ENCODE measurements around the gene RAB40C. TPM values are rescaled to one million over a fixed set of nuclear protein-coding genes. Genes with fewer than 3 reads are reported as not detected.
A peak's percentile ranks its signal among the peaks of the same experiment; 100 is the strongest.

RAB40C gene
- total and polyA plus RNA-seq, 10 of the 15 experiments (the other 5 are each of a cell fraction or from before 2014, with no cell fraction given) = 0.06 to 12.8 (median 4.6) TPM

DNA sequence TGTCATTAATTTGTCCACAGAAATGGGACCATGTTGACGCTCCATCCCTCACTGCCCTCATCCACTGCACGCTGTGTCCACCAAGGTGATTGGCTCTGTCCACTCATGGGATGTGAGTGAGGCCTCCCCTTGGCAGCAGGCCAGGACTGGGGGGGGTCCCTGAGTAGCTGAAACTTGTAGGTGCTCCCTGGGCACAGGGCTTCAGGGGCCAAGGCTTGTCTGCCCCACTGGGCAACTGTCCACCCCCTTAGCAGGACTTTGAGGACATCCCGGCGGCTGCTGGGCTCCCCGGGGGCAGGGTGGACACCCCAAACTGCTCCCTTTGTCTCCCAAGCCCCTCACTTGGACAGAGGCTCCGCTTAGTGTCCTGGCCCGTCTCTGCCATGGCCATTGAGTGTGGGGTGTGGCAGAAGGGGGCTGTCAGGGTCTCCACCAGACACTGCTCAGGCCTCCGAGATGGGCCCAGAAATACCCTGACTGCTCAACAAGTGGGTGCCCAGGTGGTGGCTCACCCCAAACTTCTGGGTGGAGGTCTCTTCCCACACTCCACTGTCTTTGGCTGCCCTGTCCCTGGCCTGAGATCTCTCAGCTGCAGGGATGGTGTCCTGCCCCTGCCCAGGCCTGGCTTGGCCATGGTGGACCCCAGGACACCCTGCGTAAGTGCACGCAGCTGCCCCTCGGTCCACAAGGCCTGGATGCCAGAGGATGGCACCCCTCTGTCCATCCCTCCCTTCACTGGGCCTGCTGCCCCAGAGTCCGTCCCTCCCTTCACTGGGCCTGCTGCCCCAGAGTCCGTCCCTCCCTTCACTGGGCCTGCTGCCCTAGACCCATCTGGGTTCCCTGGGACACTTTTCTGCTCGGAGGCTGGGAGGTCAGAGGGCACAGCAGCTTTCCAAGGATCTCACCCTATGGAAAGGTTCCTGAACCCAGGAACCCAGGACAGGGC lies 2.9 kb upstream of the RAB40C start:
- Histone ChIP-seq H3K4me2 (ENCODE audit: control insufficient read depth, insufficient read depth) (peak overlapping the region; percentile 70), H3K27ac (ENCODE audit: control insufficient read depth, insufficient read depth) (no peak overlapping the region), H3K79me2 (ENCODE audit: control insufficient read depth, insufficient read depth, low read length) (peaks cover 28% of the 10 kb centered on the region), H3K4me3 (peak overlapping the region; percentile 94; the same call in 1 of the 2 replicates), H3K36me3 (ENCODE audit: control insufficient read depth in 2 of 2, insufficient read depth in 2 of 2, low read length in 1 of 2) (no peaks in the 10 kb centered on the region), H3K27me3 (replicated peaks in 1 of 2; ENCODE audit: control insufficient read depth in 2 of 2, insufficient read depth in 2 of 2, low read length in 1 of 2) (no peaks in the 10 kb centered on the region), H4K20me1 (ENCODE audit: control insufficient read depth, insufficient read depth) (no peaks in the 10 kb centered on the region), H3K4me1 (ENCODE audit: control insufficient read depth, insufficient read depth, low read length) (peaks cover 15% of the 10 kb centered on the region), H3K9me3 (replicated peaks; ENCODE audit: control insufficient read depth, insufficient read depth, low read length) (no peaks in the 10 kb centered on the region), H2AFZ (ENCODE audit: control insufficient read depth, low read depth, low read length) (no peak overlapping the region), H3K9ac (ENCODE audit: control insufficient read depth, insufficient read depth, low read length) (peak overlapping the region; percentile 46; the same call in 1 of the 2 replicates)
- TF ChIP-seq BCL11A (IDR thresholded peaks at IDR 0.05; ENCODE audit: low read depth, low read length) (no peak), POLR2A (IDR thresholded peaks at IDR 0.05; ENCODE audit: low read depth, low read length) (peak; percentile 59), POLR2AphosphoS5 (IDR thresholded peaks at IDR 0.05; ENCODE audit: low read length) (peak; percentile 49; the same call in 1 of the 2 replicates)
- no TSS peak for BruUV-seq (replicated peaks)
- ChIA-PET CTCF (interaction anchor here (1.8 kb wide), 1 partner anchor 8 kb away, joined by 5 read pairs; no protein-coding TSS in a partner anchor), RAD21 (ENCODE audit: unreplicated experiment) (interaction anchor here (0.8 kb wide), 1 partner anchor 22 kb away, joined by 3 read pairs; no protein-coding TSS in a partner anchor), SMC1A (ENCODE audit: uncharacterized antibody, unreplicated experiment) (no interaction called here), POLR2A (interaction anchor here (0.6 to 2.5 kb wide), 3 partner anchors 16 to 220 kb away, joined by 5 to 7 read pairs (median 6); partner anchors contain the start of gene NHLRC4)
- in situ Hi-C loops (cut with MboI) = no loop called here
- ATAC-seq = no peak
- no peak for DNase-seq (ENCODE audit: low read depth, low spot score)
- intact Hi-C loops (cut with micrococcal nuclease; ENCODE audit: unreplicated experiment) = no loop called here
- FAIRE-seq = no peak
- 94% methylated on average over 14 of the region's 14 CpGs for WGBS (ENCODE audit: insufficient coverage, insufficient replicate concordance, low lambda C conversion rate, missing lambda C conversion rate)

DNA sequence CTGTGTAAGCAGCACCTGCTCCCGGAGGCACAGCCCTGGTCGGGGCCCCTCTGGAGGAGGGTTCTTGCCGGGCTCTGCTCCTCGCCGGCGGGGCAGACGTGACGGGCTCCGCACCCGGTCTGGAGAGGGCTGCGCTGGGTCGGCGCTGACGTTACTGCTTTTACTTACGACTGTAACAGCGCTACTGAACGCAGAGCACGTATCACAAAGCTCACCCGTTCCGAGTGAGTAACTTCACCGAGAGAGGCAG lies 1.3 kb upstream of the RAB40C start:
- FAIRE-seq = peak; percentile 41
- BruUV-seq (replicated peaks) = TSS peak; percentile 86
- DNase-seq (ENCODE audit: low read depth, low spot score) = no peak

More for the DNA sequence above, 1.3 kb upstream of the RAB40C start:
- no peaks in the 10 kb centered on the region for H4K20me1 ChIP-seq (ENCODE audit: control insufficient read depth, insufficient read depth)
- H3K4me1 ChIP-seq (ENCODE audit: control insufficient read depth, insufficient read depth, low read length) = peaks cover 15% of the 10 kb centered on the region
- intact Hi-C loops (cut with micrococcal nuclease; ENCODE audit: unreplicated experiment) = no loop called here
- CTCF ChIA-PET = interaction anchor here (1.8 kb wide), 1 partner anchor 9 kb away, joined by 5 read pairs; no protein-coding TSS in a partner anchor
- H3K9me3 ChIP-seq (replicated peaks; ENCODE audit: control insufficient read depth, insufficient read depth, low read length) = no peaks in the 10 kb centered on the region
- RAD21 ChIA-PET (ENCODE audit: unreplicated experiment) = no interaction called here
- 0 out of 2 replicates have a peak, but pooled peaks have one; percentile 4 for TF ChIP-seq TCF3 (IDR thresholded peaks at IDR 0.05; ENCODE audit: borderline replicate concordance, insufficient read depth, low read depth, low read length)
- TF ChIP-seq PAX5 (IDR thresholded peaks at IDR 0.05; ENCODE audit: borderline replicate concordance, low read depth, low read length) = peak; percentile 73; the same call in 1 of the 2 replicates
- TF ChIP-seq NBN (IDR thresholded peaks at IDR 0.05) = no peak
- 0 out of 2 replicates have a peak, but pooled peaks have one; percentile 47 for TF ChIP-seq CREB1 (IDR thresholded peaks at IDR 0.05; ENCODE audit: low read depth)
- TF ChIP-seq TAF1 (IDR thresholded peaks at IDR 0.05; ENCODE audit: borderline replicate concordance, low read depth, low read length) = no peak
- 0 out of 2 replicates have a peak, but pooled peaks have one; percentile 33 for TF ChIP-seq CREM (IDR thresholded peaks at IDR 0.05; ENCODE audit: low read depth)
- no peak for TF ChIP-seq ESRRA (IDR thresholded peaks at IDR 0.05; ENCODE audit: low read length)
- TF ChIP-seq, protein P1, sequence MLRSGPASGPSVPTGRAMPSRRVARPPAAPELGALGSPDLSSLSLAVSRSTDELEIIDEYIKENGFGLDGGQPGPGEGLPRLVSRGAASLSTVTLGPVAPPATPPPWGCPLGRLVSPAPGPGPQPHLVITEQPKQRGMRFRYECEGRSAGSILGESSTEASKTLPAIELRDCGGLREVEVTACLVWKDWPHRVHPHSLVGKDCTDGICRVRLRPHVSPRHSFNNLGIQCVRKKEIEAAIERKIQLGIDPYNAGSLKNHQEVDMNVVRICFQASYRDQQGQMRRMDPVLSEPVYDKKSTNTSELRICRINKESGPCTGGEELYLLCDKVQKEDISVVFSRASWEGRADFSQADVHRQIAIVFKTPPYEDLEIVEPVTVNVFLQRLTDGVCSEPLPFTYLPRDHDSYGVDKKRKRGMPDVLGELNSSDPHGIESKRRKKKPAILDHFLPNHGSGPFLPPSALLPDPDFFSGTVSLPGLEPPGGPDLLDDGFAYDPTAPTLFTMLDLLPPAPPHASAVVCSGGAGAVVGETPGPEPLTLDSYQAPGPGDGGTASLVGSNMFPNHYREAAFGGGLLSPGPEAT (IDR thresholded peaks at IDR 0.05; ENCODE audit: low read depth) = no peak
- H3K4me2 ChIP-seq (ENCODE audit: control insufficient read depth, insufficient read depth) = peak overlapping the region; percentile 90
- in situ Hi-C loops (cut with MboI) = no loop called here
- H2AFZ ChIP-seq (ENCODE audit: control insufficient read depth, low read depth, low read length) = no peak overlapping the region; the same call in 1 of the 2 replicates
- H3K36me3 ChIP-seq (ENCODE audit: control insufficient read depth in 2 of 2, insufficient read depth in 2 of 2, low read length in 1 of 2) = no peaks in the 10 kb centered on the region
- POLR2A ChIA-PET = interaction anchor here (0.7 to 2.5 kb wide), 6 partner anchors 18 to 492 kb away, joined by 3 to 7 read pairs (median 4); partner anchors contain the start of genes METTL26 and NHLRC4
- no peaks in the 10 kb centered on the region for H3K27me3 ChIP-seq (replicated peaks in 1 of 2; ENCODE audit: control insufficient read depth in 2 of 2, insufficient read depth in 2 of 2, low read length in 1 of 2)
- peaks cover 28% of the 10 kb centered on the region for H3K79me2 ChIP-seq (ENCODE audit: control insufficient read depth, insufficient read depth, low read length)
- H3K27ac ChIP-seq (ENCODE audit: control insufficient read depth, insufficient read depth) = peak overlapping the region; percentile 85
- ATAC-seq = peak; percentile 18
- SMC1A ChIA-PET (ENCODE audit: uncharacterized antibody, unreplicated experiment) = no interaction called here
- peak overlapping the region; percentile 94 for H3K4me3 ChIP-seq
- under 1% methylated on average over 21 of the region's 21 CpGs for WGBS (ENCODE audit: insufficient coverage, insufficient replicate concordance, low lambda C conversion rate, missing lambda C conversion rate)
- H3K9ac ChIP-seq (ENCODE audit: control insufficient read depth, insufficient read depth, low read length) = peak overlapping the region; percentile 81
